ENCODE measurements around the gene WFDC13. TPM values are rescaled to one million over a fixed set of nuclear protein-coding genes. Genes with fewer than 3 reads are reported as not detected.

The WFDC13 gene
- polyA plus RNA-seq, 1 donor (not counting 4 experiments of a cell fraction or from before 2014, with no cell fraction given), result not detected

DNA sequence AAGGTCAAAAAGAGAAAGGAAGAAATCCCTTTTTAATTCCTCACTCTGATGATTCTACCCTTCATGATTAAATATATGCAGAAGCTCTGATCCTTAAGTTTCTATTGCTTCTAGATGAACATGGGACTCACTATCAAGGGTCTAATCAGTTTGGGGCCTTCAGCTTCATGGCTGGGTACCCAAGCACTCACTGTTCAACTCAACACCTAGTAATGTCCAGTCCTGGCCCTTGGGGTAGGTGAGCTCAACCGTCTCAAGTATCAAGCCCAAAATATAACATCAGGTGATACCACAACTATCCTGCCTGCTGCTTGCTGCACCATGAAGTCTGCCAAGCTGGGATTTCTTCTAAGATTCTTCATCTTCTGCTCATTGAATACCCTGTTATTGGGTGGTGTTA is 20.2 kb downstream of the WFDC13 start, which contains the start of gene SPINT4:
TSS of gene SPINT4 (plus strand) at position 301 of the 400 bp plus-strand sequence. CDS start at position 322, 21 bp downstream.
- FAIRE-seq, result no peak
- Histone ChIP-seq H3K36me3 (ENCODE audit: control insufficient read depth in 2 of 2, extremely low read depth in 1 of 2, insufficient read depth in 2 of 2, low read length in 2 of 2) (no peaks in the 10 kb centered on the region), H3K9me3 (ENCODE audit: control insufficient read depth, low read depth, low read length) (no peaks in the 10 kb centered on the region), H3K27ac (ENCODE audit: control insufficient read depth, insufficient read depth, low read length) (no peak within 1 kb of the TSS), H2AFZ (ENCODE audit: control insufficient read depth, low read length) (no peak within 1 kb of the TSS), H3K4me3 (ENCODE audit: control insufficient read depth in 2 of 3, extremely low read depth in 1 of 3, insufficient read depth in 2 of 3, low read depth in 1 of 3, low read length in 3 of 3) (no peak within 1 kb of the TSS), H3K4me2 (ENCODE audit: control insufficient read depth, extremely low read depth, insufficient read depth, low read depth, low read length) (no peak within 1 kb of the TSS), H3K9me1 (ENCODE audit: control insufficient read depth, extremely low read depth, insufficient read depth, low read length) (no peaks in the 10 kb centered on the region), H4K20me1 (ENCODE audit: control insufficient read depth, extremely low read depth, insufficient read depth, low read length) (no peaks in the 10 kb centered on the region), H3K9ac (ENCODE audit: control insufficient read depth, extremely low read depth, insufficient read depth, low read length) (no peak within 1 kb of the TSS), H3K27me3 (ENCODE audit: control insufficient read depth, extremely low read depth, insufficient read depth, low read length) (peaks cover 2% of the 10 kb centered on the region), H3K4me1 (ENCODE audit: control insufficient read depth, extremely low read depth, insufficient read depth, low read length) (no peaks in the 10 kb centered on the region), H3K79me2 (ENCODE audit: control insufficient read depth, insufficient read depth, low read length) (no peaks in the 10 kb centered on the region)
- TF ChIP-seq EZH2 (IDR thresholded peaks at IDR 0.05; ENCODE audit: low read length), result no peak
- TF ChIP-seq, protein P1, sequence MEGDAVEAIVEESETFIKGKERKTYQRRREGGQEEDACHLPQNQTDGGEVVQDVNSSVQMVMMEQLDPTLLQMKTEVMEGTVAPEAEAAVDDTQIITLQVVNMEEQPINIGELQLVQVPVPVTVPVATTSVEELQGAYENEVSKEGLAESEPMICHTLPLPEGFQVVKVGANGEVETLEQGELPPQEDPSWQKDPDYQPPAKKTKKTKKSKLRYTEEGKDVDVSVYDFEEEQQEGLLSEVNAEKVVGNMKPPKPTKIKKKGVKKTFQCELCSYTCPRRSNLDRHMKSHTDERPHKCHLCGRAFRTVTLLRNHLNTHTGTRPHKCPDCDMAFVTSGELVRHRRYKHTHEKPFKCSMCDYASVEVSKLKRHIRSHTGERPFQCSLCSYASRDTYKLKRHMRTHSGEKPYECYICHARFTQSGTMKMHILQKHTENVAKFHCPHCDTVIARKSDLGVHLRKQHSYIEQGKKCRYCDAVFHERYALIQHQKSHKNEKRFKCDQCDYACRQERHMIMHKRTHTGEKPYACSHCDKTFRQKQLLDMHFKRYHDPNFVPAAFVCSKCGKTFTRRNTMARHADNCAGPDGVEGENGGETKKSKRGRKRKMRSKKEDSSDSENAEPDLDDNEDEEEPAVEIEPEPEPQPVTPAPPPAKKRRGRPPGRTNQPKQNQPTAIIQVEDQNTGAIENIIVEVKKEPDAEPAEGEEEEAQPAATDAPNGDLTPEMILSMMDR (optimal IDR thresholded peaks at IDR 0.05 in 1 of 3, IDR thresholded peaks at IDR 0.05 in 1 of 3, conservative IDR thresholded peaks at IDR 0.05 in 1 of 3; ENCODE audit: extremely low read depth in 1 of 3, insufficient read depth in 2 of 3, low read length in 3 of 3), result no peak
- dilution Hi-C loops (cut with MboI; ENCODE audit: extremely low pct_ligation_motif_present, low sequenced_read_pairs), result no loop called here
- DNase-seq (ENCODE audit: low read depth, low spot score), result no peak

DNA sequence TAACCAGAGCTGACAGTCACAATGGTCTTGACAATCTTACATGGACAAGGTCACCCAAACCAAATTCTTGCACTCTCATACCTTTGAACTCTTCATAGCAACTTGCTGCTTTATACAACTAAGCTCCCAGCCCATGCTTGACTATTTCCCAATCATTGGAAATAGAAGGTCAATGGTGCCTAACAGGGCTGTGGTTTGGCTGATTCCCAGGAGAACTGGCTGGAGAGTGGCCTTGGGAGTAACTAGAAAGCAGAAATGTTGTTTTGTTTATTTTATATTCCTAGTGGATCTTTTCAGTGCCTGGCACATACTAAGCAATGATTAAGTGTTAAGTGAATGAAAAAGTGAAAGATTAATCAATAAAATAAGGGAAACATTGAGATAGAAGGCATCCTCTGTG is 23.3 kb downstream of the WFDC13 start:
- Histone ChIP-seq H3K9me3 (ENCODE audit: control insufficient read depth, low read depth, low read length) (no peaks in the 10 kb centered on the region), H3K4me2 (ENCODE audit: control insufficient read depth, extremely low read depth, insufficient read depth, low read depth, low read length) (no peak overlapping the region), H2AFZ (ENCODE audit: control insufficient read depth, low read length) (no peak overlapping the region), H3K27me3 (ENCODE audit: control insufficient read depth, extremely low read depth, insufficient read depth, low read length) (peaks cover 4% of the 10 kb centered on the region), H4K20me1 (ENCODE audit: control insufficient read depth, extremely low read depth, insufficient read depth, low read length) (no peaks in the 10 kb centered on the region), H3K9ac (ENCODE audit: control insufficient read depth, extremely low read depth, insufficient read depth, low read length) (no peak overlapping the region), H3K79me2 (ENCODE audit: control insufficient read depth, insufficient read depth, low read length) (no peaks in the 10 kb centered on the region), H3K36me3 (ENCODE audit: control insufficient read depth in 2 of 2, extremely low read depth in 1 of 2, insufficient read depth in 2 of 2, low read length in 2 of 2) (no peaks in the 10 kb centered on the region), H3K4me1 (ENCODE audit: control insufficient read depth, extremely low read depth, insufficient read depth, low read length) (no peaks in the 10 kb centered on the region), H3K4me3 (ENCODE audit: control insufficient read depth in 2 of 3, extremely low read depth in 1 of 3, insufficient read depth in 2 of 3, low read depth in 1 of 3, low read length in 3 of 3) (no peak overlapping the region), H3K9me1 (ENCODE audit: control insufficient read depth, extremely low read depth, insufficient read depth, low read length) (no peaks in the 10 kb centered on the region), H3K27ac (ENCODE audit: control insufficient read depth, insufficient read depth, low read length) (no peak overlapping the region)
- dilution Hi-C loops (cut with MboI; ENCODE audit: extremely low pct_ligation_motif_present, low sequenced_read_pairs), result no loop called here
- FAIRE-seq, result no peak
- no peak for DNase-seq (ENCODE audit: low read depth, low spot score)
- no peak for TF ChIP-seq EZH2 (IDR thresholded peaks at IDR 0.05; ENCODE audit: low read length)
- TF ChIP-seq, protein P1 (optimal IDR thresholded peaks at IDR 0.05 in 1 of 3, IDR thresholded peaks at IDR 0.05 in 1 of 3, conservative IDR thresholded peaks at IDR 0.05 in 1 of 3; ENCODE audit: extremely low read depth in 1 of 3, insufficient read depth in 2 of 3, low read length in 3 of 3), result no peak

All from keratinocyte (primary cell).